ENCODE data around the gene LIN9.
A peak's percentile ranks its signal among the peaks of the same experiment; 100 is the strongest.

The LIN9 gene

GRCh38 chr1:226324479-226324878 lies 15.5 kb upstream of the LIN9 start:
- Histone ChIP-seq H3K9ac (ENCODE audit: low read depth in 1 of 2, low read length in 2 of 2) (no peak overlapping the region), H3K9me3 (ENCODE audit: control insufficient read depth in 2 of 2, low read length in 2 of 2) (no peaks in the 10 kb centered on the region), H3K27me3 (ENCODE audit: control insufficient read depth in 2 of 2, insufficient read depth in 2 of 2, low read length in 2 of 2) (no peaks in the 10 kb centered on the region), H3K27ac (ENCODE audit: low read depth in 2 of 2, low read length in 2 of 2) (no peak overlapping the region), H3K4me1 (ENCODE audit: control insufficient read depth in 2 of 2, insufficient read depth in 2 of 2, low read length in 2 of 2) (no peaks in the 10 kb centered on the region), H3K36me3 (ENCODE audit: control insufficient read depth in 2 of 2, insufficient read depth in 2 of 2, low read length in 2 of 2) (no peaks in the 10 kb centered on the region), H3K4me3 (ENCODE audit: low read length in 2 of 2) (no peak overlapping the region)

- Histone ChIP-seq H3K4me1 (ENCODE audit: control insufficient read depth in 2 of 2, insufficient read depth in 2 of 2, low read length in 2 of 2) (no peaks in the 10 kb centered on the region), H3K27ac (ENCODE audit: low read depth in 2 of 2, low read length in 2 of 2) (no peak overlapping the region), H3K9me3 (ENCODE audit: control insufficient read depth in 2 of 2, low read length in 2 of 2) (no peaks in the 10 kb centered on the region), H3K9ac (ENCODE audit: low read depth in 1 of 2, low read length in 2 of 2) (no peak overlapping the region), H3K4me3 (ENCODE audit: low read length in 2 of 2) (no peak overlapping the region), H3K36me3 (ENCODE audit: control insufficient read depth in 2 of 2, insufficient read depth in 2 of 2, low read length in 2 of 2) (no peaks in the 10 kb centered on the region), H3K27me3 (ENCODE audit: control insufficient read depth in 2 of 2, insufficient read depth in 2 of 2, low read length in 2 of 2) (no peaks in the 10 kb centered on the region)
Observed at GRCh38 chr1:226322986-226323385, 14.0 kb upstream of the LIN9 start.

- Histone ChIP-seq H3K27me3 (ENCODE audit: control insufficient read depth in 2 of 2, insufficient read depth in 2 of 2, low read length in 2 of 2) (no peaks in the 10 kb centered on the region), H3K9ac (ENCODE audit: low read depth in 1 of 2, low read length in 2 of 2) (no peak overlapping the region), H3K4me1 (ENCODE audit: control insufficient read depth in 2 of 2, insufficient read depth in 2 of 2, low read length in 2 of 2) (no peaks in the 10 kb centered on the region), H3K36me3 (ENCODE audit: control insufficient read depth in 2 of 2, insufficient read depth in 2 of 2, low read length in 2 of 2) (no peaks in the 10 kb centered on the region), H3K4me3 (ENCODE audit: low read length in 2 of 2) (no peak overlapping the region), H3K9me3 (ENCODE audit: control insufficient read depth in 2 of 2, low read length in 2 of 2) (no peaks in the 10 kb centered on the region), H3K27ac (ENCODE audit: low read depth in 2 of 2, low read length in 2 of 2) (no peak overlapping the region)
Observed at GRCh38 chr1:226320930-226321329, 12.0 kb upstream of the LIN9 start.

- Histone ChIP-seq H3K27me3 (ENCODE audit: control insufficient read depth in 2 of 2, insufficient read depth in 2 of 2, low read length in 2 of 2) (no peaks in the 10 kb centered on the region), H3K27ac (ENCODE audit: low read depth in 2 of 2, low read length in 2 of 2) (no peak overlapping the region), H3K4me1 (ENCODE audit: control insufficient read depth in 2 of 2, insufficient read depth in 2 of 2, low read length in 2 of 2) (no peaks in the 10 kb centered on the region), H3K9ac (ENCODE audit: low read depth in 1 of 2, low read length in 2 of 2) (no peak overlapping the region), H3K36me3 (ENCODE audit: control insufficient read depth in 2 of 2, insufficient read depth in 2 of 2, low read length in 2 of 2) (no peaks in the 10 kb centered on the region), H3K9me3 (ENCODE audit: control insufficient read depth in 2 of 2, low read length in 2 of 2) (no peaks in the 10 kb centered on the region), H3K4me3 (ENCODE audit: low read length in 2 of 2) (no peak overlapping the region)
Observed at GRCh38 chr1:226318471-226318870, 9.5 kb upstream of the LIN9 start.

- no peaks in the 10 kb centered on the region for H3K27me3 ChIP-seq (ENCODE audit: control insufficient read depth in 2 of 2, insufficient read depth in 2 of 2, low read length in 2 of 2)
- H3K9me3 ChIP-seq (ENCODE audit: control insufficient read depth in 2 of 2, low read length in 2 of 2), result no peaks in the 10 kb centered on the region
- no peak overlapping the region for H3K4me3 ChIP-seq (ENCODE audit: low read length in 2 of 2)
- H3K4me1 ChIP-seq (ENCODE audit: control insufficient read depth in 2 of 2, insufficient read depth in 2 of 2, low read length in 2 of 2), result peaks cover 8 to 19% of the 10 kb centered on the region in 2 donors
- no peak overlapping the region for H3K9ac ChIP-seq (ENCODE audit: low read depth in 1 of 2, low read length in 2 of 2)
- H3K36me3 ChIP-seq (ENCODE audit: control insufficient read depth in 2 of 2, insufficient read depth in 2 of 2, low read length in 2 of 2), result no peaks in the 10 kb centered on the region
- no peak overlapping the region for H3K27ac ChIP-seq (ENCODE audit: low read depth in 2 of 2, low read length in 2 of 2)
Observed at GRCh38 chr1:226314055-226314454, 5.1 kb upstream of the LIN9 start.

GRCh38 chr1:226312065-226312464 lies 3.1 kb upstream of the LIN9 start:
- Histone ChIP-seq H3K9me3 (ENCODE audit: control insufficient read depth in 2 of 2, low read length in 2 of 2) (no peaks in the 10 kb centered on the region), H3K27ac (ENCODE audit: low read depth in 2 of 2, low read length in 2 of 2) (no peak overlapping the region), H3K4me1 (ENCODE audit: control insufficient read depth in 2 of 2, insufficient read depth in 2 of 2, low read length in 2 of 2) (peaks cover 12 to 24% of the 10 kb centered on the region in 2 donors), H3K27me3 (ENCODE audit: control insufficient read depth in 2 of 2, insufficient read depth in 2 of 2, low read length in 2 of 2) (no peaks in the 10 kb centered on the region), H3K4me3 (ENCODE audit: low read length in 2 of 2) (no peak overlapping the region), H3K9ac (ENCODE audit: low read depth in 1 of 2, low read length in 2 of 2) (no peak overlapping the region), H3K36me3 (ENCODE audit: control insufficient read depth in 2 of 2, insufficient read depth in 2 of 2, low read length in 2 of 2) (no peaks in the 10 kb centered on the region)

GRCh38 chr1:226311376-226311775 lies 2.4 kb upstream of the LIN9 start:
- Histone ChIP-seq H3K27ac (ENCODE audit: low read depth in 2 of 2, low read length in 2 of 2) (no peak overlapping the region), H3K4me1 (ENCODE audit: control insufficient read depth in 2 of 2, insufficient read depth in 2 of 2, low read length in 2 of 2) (peaks cover 12 to 24% of the 10 kb centered on the region in 2 donors), H3K9ac (ENCODE audit: low read depth in 1 of 2, low read length in 2 of 2) (no peak overlapping the region), H3K36me3 (ENCODE audit: control insufficient read depth in 2 of 2, insufficient read depth in 2 of 2, low read length in 2 of 2) (no peaks in the 10 kb centered on the region), H3K4me3 (ENCODE audit: low read length in 2 of 2) (no peak overlapping the region), H3K9me3 (ENCODE audit: control insufficient read depth in 2 of 2, low read length in 2 of 2) (no peaks in the 10 kb centered on the region), H3K27me3 (ENCODE audit: control insufficient read depth in 2 of 2, insufficient read depth in 2 of 2, low read length in 2 of 2) (no peaks in the 10 kb centered on the region)

GRCh38 chr1:226310637-226311195 lies 1.8 kb upstream of the LIN9 start:
- Histone ChIP-seq H3K4me3 (ENCODE audit: low read length in 2 of 2) (no peak overlapping the region), H3K36me3 (ENCODE audit: control insufficient read depth in 2 of 2, insufficient read depth in 2 of 2, low read length in 2 of 2) (no peaks in the 10 kb centered on the region), H3K9ac (ENCODE audit: low read depth in 1 of 2, low read length in 2 of 2) (peak overlapping the region in 1 of 2 donors; percentile 3), H3K4me1 (ENCODE audit: control insufficient read depth in 2 of 2, insufficient read depth in 2 of 2, low read length in 2 of 2) (peaks cover 12 to 24% of the 10 kb centered on the region in 2 donors), H3K27ac (ENCODE audit: low read depth in 2 of 2, low read length in 2 of 2) (peak overlapping the region; percentile 35 to 54), H3K9me3 (ENCODE audit: control insufficient read depth in 2 of 2, low read length in 2 of 2) (no peaks in the 10 kb centered on the region), H3K27me3 (ENCODE audit: control insufficient read depth in 2 of 2, insufficient read depth in 2 of 2, low read length in 2 of 2) (no peaks in the 10 kb centered on the region)

- H3K9ac ChIP-seq (ENCODE audit: low read depth in 1 of 2, low read length in 2 of 2), result no peak overlapping the region
Observed at GRCh38 chr1:226310245-226310540, 1.2 kb upstream of the LIN9 start.

GRCh38 chr1:226309398-226310244 lies 657 bp upstream of the LIN9 start:
- peaks cover 12 to 24% of the 10 kb centered on the region in 2 donors for H3K4me1 ChIP-seq (ENCODE audit: control insufficient read depth in 2 of 2, insufficient read depth in 2 of 2, low read length in 2 of 2)
- H3K27me3 ChIP-seq (ENCODE audit: control insufficient read depth in 2 of 2, insufficient read depth in 2 of 2, low read length in 2 of 2), result no peaks in the 10 kb centered on the region
- H3K27ac ChIP-seq (ENCODE audit: low read depth in 2 of 2, low read length in 2 of 2), result peak overlapping the region; percentile 53 to 56
- H3K9ac ChIP-seq (ENCODE audit: low read depth in 1 of 2, low read length in 2 of 2), result peak overlapping the region; percentile 68 to 93
- H3K36me3 ChIP-seq (ENCODE audit: control insufficient read depth in 2 of 2, insufficient read depth in 2 of 2, low read length in 2 of 2), result no peaks in the 10 kb centered on the region
- H3K4me3 ChIP-seq (ENCODE audit: low read length in 2 of 2), result peak overlapping the region; percentile 89 to 97
- H3K9me3 ChIP-seq (ENCODE audit: control insufficient read depth in 2 of 2, low read length in 2 of 2), result no peaks in the 10 kb centered on the region

More at GRCh38 chr1:226310245-226310540, 1.2 kb upstream of the LIN9 start:
- H3K27ac ChIP-seq (ENCODE audit: low read depth in 2 of 2, low read length in 2 of 2), result peak overlapping the region in 1 of 2 donors; percentile 54
- H3K4me3 ChIP-seq (ENCODE audit: low read length in 2 of 2), result no peak overlapping the region
- H3K36me3 ChIP-seq (ENCODE audit: control insufficient read depth in 2 of 2, insufficient read depth in 2 of 2, low read length in 2 of 2), result no peaks in the 10 kb centered on the region
- H3K4me1 ChIP-seq (ENCODE audit: control insufficient read depth in 2 of 2, insufficient read depth in 2 of 2, low read length in 2 of 2), result peaks cover 12 to 24% of the 10 kb centered on the region in 2 donors
- no peaks in the 10 kb centered on the region for H3K27me3 ChIP-seq (ENCODE audit: control insufficient read depth in 2 of 2, insufficient read depth in 2 of 2, low read length in 2 of 2)
- no peaks in the 10 kb centered on the region for H3K9me3 ChIP-seq (ENCODE audit: control insufficient read depth in 2 of 2, low read length in 2 of 2)

All from mucosa of rectum (tissue), 2 donors.